MM.1S (cell line): ENCODE results near the gene GABRB3.

Source experiments
- DNase-seq: peaks from one replicate; pipeline ENCODE4 v3.0.0-alpha.2; 2015
- H2AFZ ChIP-seq: fragments of 300-600 bp; sonication (generic); 2 replicates; pipeline ENCODE4 v1.6.0; 2016; ENCODE audit warnings: antibody characterized with exemption, low read length
- H3F3A ChIP-seq: fragments of 300-600 bp; sonication (generic); 2 replicates; pipeline ENCODE4 v1.6.1; 2016; ENCODE audit warnings: mild to moderate bottlenecking, antibody characterized with exemption, low read length, moderate library complexity, mixed read lengths; ENCODE audit not compliant: insufficient read depth
- H3K27ac ChIP-seq: fragments of 300-600 bp; sonication (generic); 2 replicates; pipeline ENCODE4 v1.5.1; 2016; ENCODE audit warnings: mild to moderate bottlenecking, low read length
- H3K27me3 ChIP-seq: fragments of 300-600 bp; sonication (generic); replicated peaks from 2 replicates; pipeline ENCODE4 v1.6.0; 2016; ENCODE audit warnings: low read length; ENCODE audit not compliant: insufficient read depth
- H3K36me3 ChIP-seq: fragments of 300-600 bp; sonication (generic); replicated peaks from 2 replicates; pipeline ENCODE4 v1.6.1; 2016; ENCODE audit warnings: mild to moderate bottlenecking, low read length, mixed read lengths; ENCODE audit not compliant: insufficient read depth
- H3K4me1 ChIP-seq: fragments of 300-600 bp; sonication (generic); 2 replicates; pipeline ENCODE4 v1.6.1; 2016; ENCODE audit warnings: low read length, mixed read lengths
- H3K4me2 ChIP-seq: fragments of 300-600 bp; sonication (generic); 2 replicates; pipeline ENCODE4 v1.6.0; 2016; ENCODE audit warnings: low read depth, low read length
- H3K4me3 ChIP-seq: fragments of 300-600 bp; sonication (generic); 2 replicates; pipeline ENCODE4 v1.5.1; 2016; ENCODE audit warnings: low read length, mixed read lengths
- H3K79me2 ChIP-seq: fragments of 300-600 bp; sonication (generic); 2 replicates; pipeline ENCODE4 v1.6.1; 2016; ENCODE audit warnings: mixed run types, low read length, mixed read lengths
- H3K9ac ChIP-seq: fragments of 300-600 bp; sonication (generic); 2 replicates; pipeline ENCODE4 v1.6.1; 2016; ENCODE audit warnings: low read length, mixed read lengths
- H3K9me2 ChIP-seq: fragments of 300-600 bp; sonication (generic); replicated peaks from 2 replicates; pipeline ENCODE4 v1.6.1; 2016; ENCODE audit warnings: mild to moderate bottlenecking, low read length, mixed read lengths; ENCODE audit not compliant: insufficient read depth
- H3K9me3 ChIP-seq: fragments of 300-600 bp; sonication (generic); replicated peaks from 2 replicates; pipeline ENCODE4 v1.6.1; 2016; ENCODE audit warnings: mild to moderate bottlenecking, low read length, mixed read lengths; ENCODE audit not compliant: insufficient read depth
- H4K20me1 ChIP-seq: fragments of 300-600 bp; sonication (generic); 2 replicates; pipeline ENCODE4 v1.6.1; 2016; ENCODE audit warnings: mild to moderate bottlenecking, low read length, moderate library complexity, mixed read lengths; ENCODE audit not compliant: insufficient read depth
- CTCF ChIP-seq: fragments of 300-600 bp; sonication (generic); IDR thresholded peaks from 2 replicates; pipeline ENCODE4 v1.5.1; 2016; ENCODE audit warnings: antibody characterized with exemption, low read length, mixed read lengths
- EZH2 ChIP-seq: fragments of 300-600 bp; sonication (generic); optimal IDR thresholded peaks from 2 replicates; pipeline ENCODE3; 2017; ENCODE audit warnings: low read depth, mild to moderate bottlenecking, antibody characterized with exemption, low read length, mixed read lengths
- EZH2phosphoT487 ChIP-seq: fragments of 300-600 bp; sonication (generic); IDR thresholded peaks from 2 replicates; pipeline ENCODE4 v1.6.1; 2018; ENCODE audit warnings: antibody characterized with exemption, low read length

GABRB3 gene

GRCh38 chr15:26516102-26516980 is 256.5 kb downstream of the GABRB3 start:
- no peak for DNase-seq
- H3K9ac ChIP-seq, result no peak overlapping the region
- H3K4me3 ChIP-seq, result no peak overlapping the region
- H3K36me3 ChIP-seq, result no peaks in the 10 kb centered on the region
- no peak for TF ChIP-seq CTCF
- no peak for TF ChIP-seq EZH2
- TF ChIP-seq EZH2phosphoT487, result no peak
- H3K9me3 ChIP-seq, result no peaks in the 10 kb centered on the region
- no peak overlapping the region for H3K4me2 ChIP-seq
- no peaks in the 10 kb centered on the region for H3K79me2 ChIP-seq
- no peaks in the 10 kb centered on the region for H3K27me3 ChIP-seq
- H3K4me1 ChIP-seq, result no peaks in the 10 kb centered on the region
- no peaks in the 10 kb centered on the region for H4K20me1 ChIP-seq
- no peak overlapping the region for H2AFZ ChIP-seq
- H3K9me2 ChIP-seq, result no peaks in the 10 kb centered on the region
- no peaks in the 10 kb centered on the region for H3F3A ChIP-seq
- H3K27ac ChIP-seq, result no peak overlapping the region

DNA sequence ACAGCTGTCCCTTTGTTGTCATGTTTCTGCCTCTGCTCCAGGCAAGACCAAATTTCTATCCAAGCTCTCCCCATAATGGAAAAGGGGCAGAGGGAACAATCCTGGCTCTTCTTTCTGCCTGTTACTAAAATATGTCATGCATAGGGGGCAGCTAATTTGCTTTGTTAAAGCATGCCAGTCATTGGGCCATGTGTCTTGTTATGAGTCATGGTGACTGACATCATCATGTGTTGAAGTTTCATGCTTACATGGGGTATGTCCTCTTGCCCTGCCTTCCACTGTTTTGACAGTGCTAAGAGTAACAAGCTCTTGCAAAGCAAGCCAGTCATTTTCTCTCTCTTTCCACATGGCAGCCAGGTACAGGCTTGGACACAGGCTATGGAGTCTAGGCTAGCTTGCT is 268.9 kb downstream of the GABRB3 start:
- no peaks in the 10 kb centered on the region for H3K9me2 ChIP-seq
- no peak overlapping the region for H3K4me3 ChIP-seq
- H3F3A ChIP-seq, result no peaks in the 10 kb centered on the region
- DNase-seq, result no peak
- no peak overlapping the region for H2AFZ ChIP-seq
- no peak overlapping the region for H3K27ac ChIP-seq
- H3K36me3 ChIP-seq, result no peaks in the 10 kb centered on the region
- H3K27me3 ChIP-seq, result no peaks in the 10 kb centered on the region
- no peak overlapping the region for H3K9ac ChIP-seq
- H3K4me2 ChIP-seq, result no peak overlapping the region
- TF ChIP-seq EZH2, result no peak
- TF ChIP-seq CTCF, result no peak
- no peak for TF ChIP-seq EZH2phosphoT487
- H4K20me1 ChIP-seq, result no peaks in the 10 kb centered on the region
- no peaks in the 10 kb centered on the region for H3K79me2 ChIP-seq
- no peaks in the 10 kb centered on the region for H3K4me1 ChIP-seq
- H3K9me3 ChIP-seq, result no peaks in the 10 kb centered on the region; the same call in 1 of the 2 replicates
